Panc1 (cell line): ENCODE measurements around the gene ATG13. TPM values are rescaled to one million over a fixed set of nuclear protein-coding genes. Genes with fewer than 3 reads are reported as not detected.

Experiments used
- ATAC-seq: fragments of 200-7000 bp; cut with Tn5 transposase; 2 replicates; pipeline ENCODE4 v1.9.1; 2020; ENCODE audit warnings: mild to moderate bottlenecking, moderate library complexity
- BruUV-seq: library from RNA; stranded (reverse); fragments of 400-500 nt; replicated peaks from 2 replicates; lab custom pipeline; 2021; lab: Mats Ljungman, UMichigan
- CTCF ChIA-PET: fragments of 300-600 bp; sonication (Branson Sonifier 250); formaldehyde crosslinking; loops from one replicate; lab custom pipeline; 2022; ENCODE audit warnings: antibody characterized with exemption; lab: Charles Lee
- POLR2A ChIA-PET: fragments of 300-600 bp; sonication (Branson Sonifier 250); formaldehyde crosslinking; loops from one replicate; lab custom pipeline; 2022; ENCODE audit warnings: antibody characterized with exemption; lab: Charles Lee
- DNase-seq: peaks from one replicate; pipeline ENCODE4 v3.0.0-alpha.2; 2010; ENCODE audit warnings: low read depth, low spot score
- H3K27ac ChIP-seq: 2 replicates; pipeline ENCODE4 v1.5.1; 2011; ENCODE audit warnings: mild to moderate bottlenecking, low read length, inconsistent platforms
- H3K27me3 ChIP-seq: fragments of 200-500 bp; sonication (Bioruptor generic); 2 replicates; pipeline ENCODE4 v1.6.0; 2014; ENCODE audit warnings: low read length, inconsistent platforms; ENCODE audit not compliant: control insufficient read depth, insufficient read depth
- H3K36me3 ChIP-seq: fragments of 200-500 bp; sonication (Bioruptor generic); 2 replicates; pipeline ENCODE4 v1.5.1; 2014; ENCODE audit warnings: inconsistent platforms, mild to moderate bottlenecking, low read length, moderate library complexity; ENCODE audit not compliant: control insufficient read depth, insufficient read depth
- H3K4me1 ChIP-seq: 2 replicates; pipeline ENCODE4 v1.5.1; 2011; ENCODE audit warnings: inconsistent platforms, mild to moderate bottlenecking, low read length, moderate library complexity; ENCODE audit not compliant: control insufficient read depth, insufficient read depth
- H3K4me3 ChIP-seq, 2 experiments: 2 replicates each; pipeline ENCODE4 v1.5.1; 2011 to 2012; ENCODE audit warnings: low read depth in 2 of 2, low read length in 2 of 2, mild to moderate bottlenecking in 2 of 2, inconsistent platforms in 1 of 2, moderate library complexity in 1 of 2
- H3K9me3 ChIP-seq: fragments of 200-500 bp; sonication (Bioruptor generic); 2 replicates; pipeline ENCODE4 v1.5.1; 2014; ENCODE audit warnings: low read depth, mild to moderate bottlenecking, inconsistent platforms, low read length, moderate library complexity; ENCODE audit not compliant: control insufficient read depth, insufficient read depth
- POLR2AphosphoS5 ChIP-seq: IDR thresholded peaks from 2 replicates; pipeline ENCODE4 v1.6.1; 2012; ENCODE audit warnings: mild to moderate bottlenecking, low read depth, low read length, moderate library complexity
- SIN3A ChIP-seq: IDR thresholded peaks from 2 replicates; pipeline ENCODE4 v1.6.1; 2012; ENCODE audit warnings: low read depth, mild to moderate bottlenecking, low read length, moderate library complexity, borderline replicate concordance; ENCODE audit not compliant: insufficient read depth
- TCF7L2 ChIP-seq: IDR thresholded peaks from 2 replicates; pipeline ENCODE4 v1.6.1; 2011; ENCODE audit warnings: mild to moderate bottlenecking, low read depth, low read length, inconsistent platforms
- in situ Hi-C: cut with HindIII; loops from 2 replicates; pipeline ENCODE4 v1.10.0; 2016; ENCODE audit warnings: low sequenced_read_pairs, low pct_unique_long_range_greater_than_20kb
- intact Hi-C: fragments of 100-400 bp; cut with micrococcal nuclease; formaldehyde crosslinking; loops from one replicate; pipeline ENCODE4 v1.10.0; 2022; ENCODE audit not compliant: unreplicated experiment
- total RNA-seq: library from RNA; stranded (reverse); gene quantifications from one replicate; pipeline ENCODE4 v1.2.1, GENCODE V29; 2021; ENCODE audit not compliant: unreplicated experiment
- TF ChIP-seq, protein P1 (sequence below), 2 experiments: IDR thresholded peaks; 2 replicates each; pipeline ENCODE4 v1.6.1; 2011 to 2012; ENCODE audit warnings: low read depth in 2 of 2, control low read depth in 1 of 2, low read length in 1 of 2, mild to moderate bottlenecking in 1 of 2, moderate library complexity in 1 of 2; ENCODE audit not compliant: insufficient read depth in 1 of 2
- TF ChIP-seq, protein P2 (sequence below): fragments of 450-650 bp; IDR thresholded peaks from 2 replicates; pipeline ENCODE4 v1.5.1; 2017; ENCODE audit warnings: mild to moderate bottlenecking

ATG13 gene
- total RNA-seq, 1 experiment from 2014 or later: 57.9 TPM

DNA sequence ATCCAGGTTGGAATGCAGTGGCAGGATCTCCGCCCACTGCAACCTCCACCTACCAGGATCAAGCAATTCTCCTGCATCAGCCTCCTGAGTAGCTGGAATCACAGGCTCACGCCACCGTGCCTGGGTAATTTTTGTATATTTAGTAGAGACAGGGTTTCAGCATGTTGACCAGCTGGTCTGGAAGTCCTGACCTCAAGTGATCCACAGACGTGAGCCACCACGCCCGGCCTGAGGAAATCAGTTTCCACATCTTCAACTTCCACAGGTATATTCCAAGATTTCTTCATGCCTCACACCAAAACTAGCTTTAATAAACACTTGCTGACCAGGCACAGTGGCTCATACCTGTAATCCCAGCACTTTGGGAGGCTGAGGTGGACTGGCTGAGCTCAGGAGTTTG is 8.0 kb upstream of the ATG13 start:
- in situ Hi-C loops: no loop called here
- ATAC-seq (no peak), DNase-seq (no peak)
- intact Hi-C loops: no loop called here
- H3K4me3 ChIP-seq: no peak overlapping the region
- no peaks in the 10 kb centered on the region for H3K27me3 ChIP-seq
- no peaks in the 10 kb centered on the region for H3K9me3 ChIP-seq
- no TSS peak for BruUV-seq
- no peak overlapping the region for H3K27ac ChIP-seq
- H3K36me3 ChIP-seq: no peaks in the 10 kb centered on the region
- peaks cover 11% of the 10 kb centered on the region; the same call in 1 of the 2 replicates for H3K4me1 ChIP-seq
- ChIA-PET CTCF (no interaction called here), POLR2A (no interaction called here)
- TF ChIP-seq, protein P1, sequence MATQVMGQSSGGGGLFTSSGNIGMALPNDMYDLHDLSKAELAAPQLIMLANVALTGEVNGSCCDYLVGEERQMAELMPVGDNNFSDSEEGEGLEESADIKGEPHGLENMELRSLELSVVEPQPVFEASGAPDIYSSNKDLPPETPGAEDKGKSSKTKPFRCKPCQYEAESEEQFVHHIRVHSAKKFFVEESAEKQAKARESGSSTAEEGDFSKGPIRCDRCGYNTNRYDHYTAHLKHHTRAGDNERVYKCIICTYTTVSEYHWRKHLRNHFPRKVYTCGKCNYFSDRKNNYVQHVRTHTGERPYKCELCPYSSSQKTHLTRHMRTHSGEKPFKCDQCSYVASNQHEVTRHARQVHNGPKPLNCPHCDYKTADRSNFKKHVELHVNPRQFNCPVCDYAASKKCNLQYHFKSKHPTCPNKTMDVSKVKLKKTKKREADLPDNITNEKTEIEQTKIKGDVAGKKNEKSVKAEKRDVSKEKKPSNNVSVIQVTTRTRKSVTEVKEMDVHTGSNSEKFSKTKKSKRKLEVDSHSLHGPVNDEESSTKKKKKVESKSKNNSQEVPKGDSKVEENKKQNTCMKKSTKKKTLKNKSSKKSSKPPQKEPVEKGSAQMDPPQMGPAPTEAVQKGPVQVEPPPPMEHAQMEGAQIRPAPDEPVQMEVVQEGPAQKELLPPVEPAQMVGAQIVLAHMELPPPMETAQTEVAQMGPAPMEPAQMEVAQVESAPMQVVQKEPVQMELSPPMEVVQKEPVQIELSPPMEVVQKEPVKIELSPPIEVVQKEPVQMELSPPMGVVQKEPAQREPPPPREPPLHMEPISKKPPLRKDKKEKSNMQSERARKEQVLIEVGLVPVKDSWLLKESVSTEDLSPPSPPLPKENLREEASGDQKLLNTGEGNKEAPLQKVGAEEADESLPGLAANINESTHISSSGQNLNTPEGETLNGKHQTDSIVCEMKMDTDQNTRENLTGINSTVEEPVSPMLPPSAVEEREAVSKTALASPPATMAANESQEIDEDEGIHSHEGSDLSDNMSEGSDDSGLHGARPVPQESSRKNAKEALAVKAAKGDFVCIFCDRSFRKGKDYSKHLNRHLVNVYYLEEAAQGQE (IDR thresholded peaks at IDR 0.05; ENCODE audit: insufficient read depth in 1 of 2, low read depth in 2 of 2, low read length in 1 of 2): no peak
- no peak for TF ChIP-seq TCF7L2
- TF ChIP-seq, protein P2, sequence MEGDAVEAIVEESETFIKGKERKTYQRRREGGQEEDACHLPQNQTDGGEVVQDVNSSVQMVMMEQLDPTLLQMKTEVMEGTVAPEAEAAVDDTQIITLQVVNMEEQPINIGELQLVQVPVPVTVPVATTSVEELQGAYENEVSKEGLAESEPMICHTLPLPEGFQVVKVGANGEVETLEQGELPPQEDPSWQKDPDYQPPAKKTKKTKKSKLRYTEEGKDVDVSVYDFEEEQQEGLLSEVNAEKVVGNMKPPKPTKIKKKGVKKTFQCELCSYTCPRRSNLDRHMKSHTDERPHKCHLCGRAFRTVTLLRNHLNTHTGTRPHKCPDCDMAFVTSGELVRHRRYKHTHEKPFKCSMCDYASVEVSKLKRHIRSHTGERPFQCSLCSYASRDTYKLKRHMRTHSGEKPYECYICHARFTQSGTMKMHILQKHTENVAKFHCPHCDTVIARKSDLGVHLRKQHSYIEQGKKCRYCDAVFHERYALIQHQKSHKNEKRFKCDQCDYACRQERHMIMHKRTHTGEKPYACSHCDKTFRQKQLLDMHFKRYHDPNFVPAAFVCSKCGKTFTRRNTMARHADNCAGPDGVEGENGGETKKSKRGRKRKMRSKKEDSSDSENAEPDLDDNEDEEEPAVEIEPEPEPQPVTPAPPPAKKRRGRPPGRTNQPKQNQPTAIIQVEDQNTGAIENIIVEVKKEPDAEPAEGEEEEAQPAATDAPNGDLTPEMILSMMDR: no peak
- no peak for TF ChIP-seq SIN3A
- no peak for TF ChIP-seq POLR2AphosphoS5

DNA sequence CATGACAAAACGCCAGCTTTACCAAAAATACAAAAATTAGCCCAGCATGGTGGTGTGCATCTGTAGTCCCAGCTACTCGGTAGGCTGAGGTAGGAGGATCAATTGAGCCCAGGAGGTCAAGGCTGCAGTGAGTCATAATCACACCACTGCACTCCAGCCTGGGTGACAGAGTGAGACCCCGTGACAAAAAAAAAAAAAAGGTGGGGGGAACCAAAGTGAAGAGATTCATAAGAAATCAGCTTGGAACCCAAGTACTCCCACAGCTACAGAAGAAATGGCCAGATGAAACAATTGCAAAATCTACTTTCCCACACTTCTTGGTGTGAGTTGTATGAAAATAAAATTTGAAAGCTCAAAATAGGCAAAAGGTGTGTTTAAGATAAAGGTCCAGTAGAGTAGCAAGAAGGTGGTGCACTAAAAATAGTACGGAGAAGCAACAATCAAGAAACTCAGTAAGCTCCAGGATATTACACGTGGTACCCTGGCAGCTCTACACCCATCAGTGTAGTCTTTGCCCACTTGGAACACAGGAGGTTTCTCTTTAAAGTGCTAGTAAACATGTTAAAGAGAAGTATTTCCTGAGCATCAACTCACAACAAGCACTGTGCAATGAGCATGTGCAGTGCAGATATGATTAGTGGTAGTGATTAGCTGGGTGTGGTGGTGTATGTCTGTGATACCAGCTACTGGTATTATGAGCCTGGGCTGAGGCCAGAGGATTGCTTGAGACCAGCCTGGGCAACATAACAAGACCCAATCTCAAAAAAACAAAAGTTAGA is 5.6 kb upstream of the ATG13 start:
- TF ChIP-seq SIN3A (no peak), TCF7L2 (no peak), POLR2AphosphoS5 (no peak)
- TF ChIP-seq, protein P1 (IDR thresholded peaks at IDR 0.05; ENCODE audit: insufficient read depth in 1 of 2, low read depth in 2 of 2, low read length in 1 of 2): no peak
- TF ChIP-seq, protein P2: no peak
- no peaks in the 10 kb centered on the region for H3K27me3 ChIP-seq
- in situ Hi-C loops (no loop called here), intact Hi-C loops (no loop called here)
- no peak overlapping the region for H3K4me3 ChIP-seq
- H3K27ac ChIP-seq: no peak overlapping the region
- CTCF ChIA-PET: interaction anchor here (0.6 to 1.0 kb wide), 3 partner anchors 18 to 108 kb away, joined by 3 to 5 read pairs (median 4); partner anchors contain the start of gene AMBRA1
- POLR2A ChIA-PET: interaction anchor here (0.6 to 0.7 kb wide), 2 partner anchors 12 to 176 kb away, joined by 3 read pairs; no protein-coding TSS in a partner anchor
- no peaks in the 10 kb centered on the region for H3K36me3 ChIP-seq
- DNase-seq: no peak
- H3K4me1 ChIP-seq: peaks cover 22% of the 10 kb centered on the region
- no peak for ATAC-seq
- no peaks in the 10 kb centered on the region for H3K9me3 ChIP-seq
- no TSS peak for BruUV-seq
